Measurements from ENCODE around the gene AR. TPM values are rescaled to one million over a fixed set of nuclear protein-coding genes. Genes with fewer than 3 reads are reported as not detected.

The AR gene
- total RNA-seq, 1 donor from 2014 or later, result 4.0 TPM

- no peak overlapping the region for H3K27ac Mint-ChIP-seq (ENCODE audit: unreplicated experiment)
- no peaks in the 10 kb centered on the region for H3K36me3 Mint-ChIP-seq (ENCODE audit: low read depth)
- H3K27me3 Mint-ChIP-seq (ENCODE audit: low read depth), result no peaks in the 10 kb centered on the region
- no peak overlapping the region for H3K4me3 Mint-ChIP-seq (ENCODE audit: unreplicated experiment)
- no peak for TF ChIP-seq CTCF (IDR thresholded peaks at IDR 0.05)
- H3K9me3 Mint-ChIP-seq (ENCODE audit: low read depth), result peaks cover 23% of the 10 kb centered on the region
- DNase-seq (ENCODE audit: low spot score), result no peak
- peaks cover 11% of the 10 kb centered on the region for H3K4me1 Mint-ChIP-seq (ENCODE audit: low read depth)
These were observed 186.5 kb downstream of the AR start for GRCh38 chrX:67730296-67730695.

GRCh38 chrX:67731061-67731460, 187.2 kb downstream of the AR start:
- DNase-seq (ENCODE audit: low spot score), result no peak
- peaks cover 23% of the 10 kb centered on the region for H3K9me3 Mint-ChIP-seq (ENCODE audit: low read depth)
- no peak overlapping the region for H3K4me3 Mint-ChIP-seq (ENCODE audit: unreplicated experiment)
- H3K36me3 Mint-ChIP-seq (ENCODE audit: low read depth), result no peaks in the 10 kb centered on the region
- no peak for TF ChIP-seq CTCF (IDR thresholded peaks at IDR 0.05)
- no peaks in the 10 kb centered on the region for H3K27me3 Mint-ChIP-seq (ENCODE audit: low read depth)
- no peak overlapping the region for H3K27ac Mint-ChIP-seq (ENCODE audit: unreplicated experiment)
- H3K4me1 Mint-ChIP-seq (ENCODE audit: low read depth), result peaks cover 11% of the 10 kb centered on the region

GRCh38 chrX:67732864-67733263, 189.0 kb downstream of the AR start:
- no peaks in the 10 kb centered on the region for H3K27me3 Mint-ChIP-seq (ENCODE audit: low read depth)
- peaks cover 16% of the 10 kb centered on the region for H3K9me3 Mint-ChIP-seq (ENCODE audit: low read depth)
- no peaks in the 10 kb centered on the region for H3K4me1 Mint-ChIP-seq (ENCODE audit: low read depth)
- H3K27ac Mint-ChIP-seq (ENCODE audit: unreplicated experiment), result no peak overlapping the region
- TF ChIP-seq CTCF (IDR thresholded peaks at IDR 0.05), result no peak
- H3K36me3 Mint-ChIP-seq (ENCODE audit: low read depth), result no peaks in the 10 kb centered on the region
- no peak for DNase-seq (ENCODE audit: low spot score)
- no peak overlapping the region for H3K4me3 Mint-ChIP-seq (ENCODE audit: unreplicated experiment)

GRCh38 chrX:67734111-67734753, 190.4 kb downstream of the AR start:
- Mint-ChIP-seq H3K27me3 (ENCODE audit: low read depth) (no peaks in the 10 kb centered on the region), H3K9me3 (ENCODE audit: low read depth) (peaks cover 21% of the 10 kb centered on the region), H3K4me1 (ENCODE audit: low read depth) (no peaks in the 10 kb centered on the region), H3K36me3 (ENCODE audit: low read depth) (no peaks in the 10 kb centered on the region), H3K4me3 (ENCODE audit: unreplicated experiment) (no peak overlapping the region), H3K27ac (ENCODE audit: unreplicated experiment) (no peak overlapping the region)
- DNase-seq (ENCODE audit: low spot score), result no peak
- no peak for TF ChIP-seq CTCF (IDR thresholded peaks at IDR 0.05)

GRCh38 chrX:67749536-67749935, 205.7 kb downstream of the AR start:
- no peak overlapping the region for H3K4me3 Mint-ChIP-seq (ENCODE audit: unreplicated experiment)
- peaks cover 1% of the 10 kb centered on the region for H3K36me3 Mint-ChIP-seq (ENCODE audit: low read depth)
- H3K27ac Mint-ChIP-seq (ENCODE audit: unreplicated experiment), result no peak overlapping the region
- no peak for TF ChIP-seq CTCF (IDR thresholded peaks at IDR 0.05)
- H3K27me3 Mint-ChIP-seq (ENCODE audit: low read depth), result no peaks in the 10 kb centered on the region
- no peak for DNase-seq (ENCODE audit: low spot score)
- peaks cover 37% of the 10 kb centered on the region for H3K9me3 Mint-ChIP-seq (ENCODE audit: low read depth)
- H3K4me1 Mint-ChIP-seq (ENCODE audit: low read depth), result peaks cover 6% of the 10 kb centered on the region
